GM12875 (cell line): ENCODE data around the gene SLC2A5.
"Not testable (repeated sequence)": the region's sequence is repeated elsewhere in the genome, so short reads cannot be mapped to it uniquely, and the experiment has no call there.

ENCODE experiments used
- H3K4me3 ChIP-seq: one replicate; pipeline ENCODE4 v1.5.1; 2011; ENCODE audit warnings: low read depth, low read length, control low read depth
- CTCF ChIP-seq: IDR thresholded peaks from 2 replicates; pipeline ENCODE4 v1.5.1; 2011; ENCODE audit warnings: low read depth, mild to moderate bottlenecking, control low read depth, inconsistent platforms, low read length, moderate library complexity, borderline replicate concordance; ENCODE audit not compliant: insufficient read depth

SLC2A5 gene

GRCh38 chr1:9035226-9035625 is 34.2 kb downstream of the SLC2A5 start:
- TF ChIP-seq CTCF: no peak
- H3K4me3 ChIP-seq: no peak overlapping the region

GRCh38 chr1:9033363-9033762 is 36.1 kb downstream of the SLC2A5 start:
- H3K4me3 ChIP-seq: no peak overlapping the region
- no peak for TF ChIP-seq CTCF

GRCh38 chr1:9031484-9032259 is 37.8 kb downstream of the SLC2A5 start:
- no peak for TF ChIP-seq CTCF
- no peak overlapping the region for H3K4me3 ChIP-seq

- not testable (repeated sequence) for H3K4me3 ChIP-seq
These were observed 38.4 kb downstream of the SLC2A5 start for GRCh38 chr1:9031077-9031476.

DNA sequence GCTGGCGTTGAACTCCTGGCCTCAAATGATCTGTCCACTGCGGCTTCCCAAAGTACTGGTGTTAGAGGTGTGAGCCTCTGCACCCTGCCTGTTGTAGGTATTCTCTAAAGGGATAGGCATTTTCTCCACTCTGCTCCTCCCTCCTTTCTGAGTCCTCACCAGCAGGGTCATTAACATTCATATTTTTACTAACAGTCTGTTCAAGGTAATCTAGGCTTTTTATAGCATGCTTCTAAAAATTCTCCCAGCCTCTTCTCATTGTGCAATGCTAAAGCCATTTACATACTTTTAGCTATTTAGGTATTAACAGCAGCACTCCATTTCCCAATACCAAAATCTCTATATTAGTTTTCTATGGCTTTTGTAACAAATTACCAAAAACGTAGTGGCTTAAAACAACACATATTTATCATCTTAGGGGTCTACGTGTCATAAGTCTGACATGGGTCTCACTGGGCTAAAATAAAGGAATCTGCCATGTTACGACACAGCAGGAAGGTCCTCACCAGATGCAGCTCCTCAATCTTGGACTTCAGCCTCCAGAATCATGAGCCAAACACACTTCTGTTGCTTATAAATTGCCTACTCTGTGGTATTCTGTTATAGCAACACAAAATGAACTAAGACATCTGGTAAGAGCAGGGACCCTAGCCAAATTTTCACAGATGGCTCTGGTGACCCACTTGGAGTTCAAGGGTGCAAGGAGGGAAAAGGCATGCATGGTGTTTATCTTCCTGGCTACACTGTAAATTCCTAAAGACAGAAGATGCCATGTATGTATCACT is 40.3 kb downstream of the SLC2A5 start:
- TF ChIP-seq CTCF: no peak
- no peak overlapping the region for H3K4me3 ChIP-seq

- no peak for TF ChIP-seq CTCF
- no peak overlapping the region for H3K4me3 ChIP-seq
These were observed 42.1 kb downstream of the SLC2A5 start for GRCh38 chr1:9027307-9027706.

DNA sequence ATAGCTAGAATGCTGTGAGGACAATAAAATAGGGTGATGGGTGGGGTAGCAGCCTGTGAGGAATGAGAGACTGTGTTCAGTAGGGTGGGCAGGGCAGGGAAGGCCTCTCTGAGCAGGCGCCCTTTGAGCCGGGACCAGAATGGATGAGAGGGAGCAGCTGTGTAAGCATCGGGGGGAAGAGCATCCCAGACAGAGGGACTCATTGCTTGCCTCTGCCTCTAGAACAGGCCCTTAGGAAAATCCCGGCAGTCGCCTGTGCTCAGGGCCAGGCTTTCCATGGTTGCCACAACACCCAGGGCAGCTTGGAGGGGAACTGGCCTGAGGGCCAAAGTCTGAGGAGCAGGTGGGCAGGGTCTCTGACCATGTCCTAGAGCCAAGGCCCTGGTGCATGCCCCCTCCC is 44.0 kb downstream of the SLC2A5 start:
- no peak for TF ChIP-seq CTCF
- H3K4me3 ChIP-seq: no peak overlapping the region
